PC-9 (cell line): ENCODE results near the gene NT5DC4. TPM values are rescaled to one million over a fixed set of nuclear protein-coding genes. Genes with fewer than 3 reads are reported as not detected.

ENCODE experiments used
- BruUV-seq: library from RNA; stranded (reverse); fragments of 400-500 nt; replicated peaks from 2 replicates; lab custom pipeline; 2021; lab: Mats Ljungman, UMichigan
- CTCF ChIA-PET: fragments of 300-600 bp; sonication (Branson Sonifier 250); formaldehyde crosslinking; loops from one replicate; lab custom pipeline; 2022; ENCODE audit warnings: antibody characterized with exemption; lab: Charles Lee
- POLR2A ChIA-PET: fragments of 300-600 bp; sonication (Branson Sonifier 250); formaldehyde crosslinking; loops from one replicate; lab custom pipeline; 2022; ENCODE audit warnings: antibody characterized with exemption; ENCODE audit not compliant: unreplicated experiment; lab: Charles Lee
- DNase-seq, 2 experiments: peaks; one replicate each; pipeline versions ENCODE4 v3.0.0 to v3.0.0-alpha.2; 2015 to 2022; ENCODE audit warnings: mixed read lengths in 1 of 2
- H2AFZ ChIP-seq: fragments of 200-600 bp; sonication (generic); 2 replicates; pipeline ENCODE4 v1.8.1; 2017; ENCODE audit warnings: antibody characterized with exemption
- H3F3A ChIP-seq: fragments of 200-600 bp; sonication (generic); 2 replicates; pipeline ENCODE4 v1.8.1; 2017; ENCODE audit warnings: antibody characterized with exemption, mild to moderate bottlenecking, low read depth; ENCODE audit not compliant: insufficient read depth
- H3K27ac ChIP-seq: fragments of 200-600 bp; sonication (generic); 2 replicates; pipeline ENCODE4 v1.6.1; 2016; ENCODE audit warnings: mixed run types
- H3K27me3 ChIP-seq: fragments of 200-600 bp; sonication (generic); 2 replicates; pipeline ENCODE4 v1.6.1; 2016; ENCODE audit warnings: low read depth, mixed run types; ENCODE audit not compliant: insufficient read depth
- H3K36me3 ChIP-seq: fragments of 200-600 bp; sonication (generic); 2 replicates; pipeline ENCODE4 v1.6.1; 2016; ENCODE audit warnings: low read depth, mixed run types
- H3K4me1 ChIP-seq: fragments of 200-600 bp; sonication (generic); replicated peaks from 2 replicates; pipeline ENCODE4 v1.6.1; 2016; ENCODE audit warnings: mixed run types; ENCODE audit not compliant: insufficient read depth
- H3K4me2 ChIP-seq: fragments of 200-600 bp; sonication (generic); 2 replicates; pipeline ENCODE4 v1.6.1; 2017; ENCODE audit warnings: mixed run types
- H3K4me3 ChIP-seq: fragments of 200-600 bp; sonication (generic); 2 replicates; pipeline ENCODE4 v1.6.1; 2016; ENCODE audit warnings: mixed run types
- H3K79me2 ChIP-seq: fragments of 200-600 bp; sonication (generic); 2 replicates; pipeline ENCODE4 v1.6.1; 2017; ENCODE audit warnings: low read depth, mixed run types
- H3K9me2 ChIP-seq: fragments of 200-600 bp; sonication (generic); 2 replicates; pipeline ENCODE4 v1.8.1; 2017; ENCODE audit warnings: mild to moderate bottlenecking; ENCODE audit not compliant: insufficient read depth
- H3K9me3 ChIP-seq: fragments of 200-600 bp; sonication (generic); 2 replicates; pipeline ENCODE4 v1.8.1; 2016; ENCODE audit warnings: low read depth; ENCODE audit not compliant: insufficient read depth
- H4K20me1 ChIP-seq: fragments of 200-600 bp; sonication (generic); 2 replicates; pipeline ENCODE4 v1.8.1; 2017; ENCODE audit not compliant: insufficient read depth
- EZH2 ChIP-seq: fragments of 200-600 bp; sonication (generic); IDR thresholded peaks from 2 replicates; pipeline ENCODE4 v1.8.0; 2017; ENCODE audit warnings: antibody characterized with exemption, low read depth
- intact Hi-C: fragments of 100-400 bp; cut with micrococcal nuclease; formaldehyde crosslinking; loops from one replicate; pipeline ENCODE4 v1.10.0; 2022; ENCODE audit not compliant: unreplicated experiment
- total RNA-seq: library from RNA; stranded (reverse); gene quantifications from 2 replicates; pipeline ENCODE4 v1.2.3, GENCODE V29; 2021
- TF ChIP-seq, protein P1 (sequence below): fragments of 200-600 bp; sonication (generic); conservative IDR thresholded peaks from 2 replicates; pipeline ENCODE4 v1.6.1; 2017; ENCODE audit warnings: mixed run types, antibody characterized with exemption, mild to moderate bottlenecking, moderate library complexity

Gene NT5DC4
- total RNA-seq, 1 experiment from 2014 or later: 6.1 TPM

DNA sequence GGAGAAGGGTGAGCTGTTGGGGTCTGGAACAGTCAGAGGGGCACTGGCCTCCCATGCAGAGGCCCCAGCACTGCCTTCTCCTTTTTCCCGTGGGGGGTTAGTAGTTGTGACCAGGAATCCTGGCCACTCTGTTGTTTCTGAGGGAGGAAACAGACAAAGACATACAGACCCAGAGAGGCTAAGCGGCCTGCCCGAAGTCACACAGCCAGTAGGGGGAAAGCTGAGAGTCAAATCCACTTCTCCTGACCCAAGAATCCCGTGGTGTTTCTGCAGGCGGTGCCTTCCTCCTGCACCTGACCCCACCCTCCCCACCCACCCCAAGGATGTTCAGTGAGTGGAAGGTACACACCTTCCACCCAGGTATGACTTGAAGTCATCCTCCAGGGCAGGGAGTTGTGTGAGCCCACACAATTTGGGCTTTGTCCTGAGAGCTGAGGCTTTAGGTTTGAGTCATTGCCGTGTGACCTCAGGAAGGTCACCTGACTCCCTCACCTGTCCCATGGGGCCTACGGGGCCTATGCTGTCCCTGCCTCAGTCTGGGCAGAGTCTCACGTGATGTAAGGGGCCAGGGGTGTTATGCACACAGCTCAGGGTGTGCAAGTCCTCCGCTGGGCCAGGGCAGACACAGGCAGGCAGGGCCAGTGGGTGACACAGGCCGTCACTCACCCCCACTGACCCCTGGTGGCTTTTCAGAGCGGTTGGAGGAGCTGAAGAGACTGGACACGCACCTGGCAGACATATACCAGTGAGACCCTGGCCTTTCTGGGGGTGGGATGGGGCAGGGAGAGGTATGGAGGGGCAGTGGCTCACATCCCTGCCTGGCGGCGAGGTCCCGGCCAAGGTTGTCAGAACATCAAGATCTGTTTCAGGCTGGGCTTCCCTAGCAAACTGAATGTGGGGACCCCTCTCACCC lies 5.0 kb downstream of the NT5DC4 start:
- DNase-seq: peak; percentile 59 to 80
- BruUV-seq: TSS peak; percentile 84
- Histone ChIP-seq H3K4me1 (peaks cover 26% of the 10 kb centered on the region), H4K20me1 (no peaks in the 10 kb centered on the region), H2AFZ (no peak overlapping the region), H3K27ac (peak overlapping the region; percentile 77), H3K9me3 (no peaks in the 10 kb centered on the region), H3K27me3 (no peaks in the 10 kb centered on the region), H3K4me3 (no peak overlapping the region), H3K79me2 (no peaks in the 10 kb centered on the region), H3K4me2 (peak overlapping the region; percentile 52), H3F3A (peaks cover 16% of the 10 kb centered on the region; the same call in 1 of the 2 replicates), H3K36me3 (no peaks in the 10 kb centered on the region), H3K9me2 (no peaks in the 10 kb centered on the region)
- ChIA-PET POLR2A (interaction anchor here (0.7 kb wide), 1 partner anchor 352 kb away, joined by 3 read pairs; no protein-coding TSS in a partner anchor), CTCF (interaction anchor here (0.5 to 3.9 kb wide), 13 partner anchors 33 to 1502 kb away, joined by 3 to 39 read pairs (median 5); partner anchors contain the start of gene CHCHD5)
- TF ChIP-seq, protein P1, sequence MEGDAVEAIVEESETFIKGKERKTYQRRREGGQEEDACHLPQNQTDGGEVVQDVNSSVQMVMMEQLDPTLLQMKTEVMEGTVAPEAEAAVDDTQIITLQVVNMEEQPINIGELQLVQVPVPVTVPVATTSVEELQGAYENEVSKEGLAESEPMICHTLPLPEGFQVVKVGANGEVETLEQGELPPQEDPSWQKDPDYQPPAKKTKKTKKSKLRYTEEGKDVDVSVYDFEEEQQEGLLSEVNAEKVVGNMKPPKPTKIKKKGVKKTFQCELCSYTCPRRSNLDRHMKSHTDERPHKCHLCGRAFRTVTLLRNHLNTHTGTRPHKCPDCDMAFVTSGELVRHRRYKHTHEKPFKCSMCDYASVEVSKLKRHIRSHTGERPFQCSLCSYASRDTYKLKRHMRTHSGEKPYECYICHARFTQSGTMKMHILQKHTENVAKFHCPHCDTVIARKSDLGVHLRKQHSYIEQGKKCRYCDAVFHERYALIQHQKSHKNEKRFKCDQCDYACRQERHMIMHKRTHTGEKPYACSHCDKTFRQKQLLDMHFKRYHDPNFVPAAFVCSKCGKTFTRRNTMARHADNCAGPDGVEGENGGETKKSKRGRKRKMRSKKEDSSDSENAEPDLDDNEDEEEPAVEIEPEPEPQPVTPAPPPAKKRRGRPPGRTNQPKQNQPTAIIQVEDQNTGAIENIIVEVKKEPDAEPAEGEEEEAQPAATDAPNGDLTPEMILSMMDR: no peak
- TF ChIP-seq EZH2: no peak
- intact Hi-C loops: loop anchor here (1.0 to 10.0 kb wide), 9 partner anchors 33 to 671 kb away; partner anchors contain the start of genes SLC20A1, TMEM87B and ZC3H6

DNA sequence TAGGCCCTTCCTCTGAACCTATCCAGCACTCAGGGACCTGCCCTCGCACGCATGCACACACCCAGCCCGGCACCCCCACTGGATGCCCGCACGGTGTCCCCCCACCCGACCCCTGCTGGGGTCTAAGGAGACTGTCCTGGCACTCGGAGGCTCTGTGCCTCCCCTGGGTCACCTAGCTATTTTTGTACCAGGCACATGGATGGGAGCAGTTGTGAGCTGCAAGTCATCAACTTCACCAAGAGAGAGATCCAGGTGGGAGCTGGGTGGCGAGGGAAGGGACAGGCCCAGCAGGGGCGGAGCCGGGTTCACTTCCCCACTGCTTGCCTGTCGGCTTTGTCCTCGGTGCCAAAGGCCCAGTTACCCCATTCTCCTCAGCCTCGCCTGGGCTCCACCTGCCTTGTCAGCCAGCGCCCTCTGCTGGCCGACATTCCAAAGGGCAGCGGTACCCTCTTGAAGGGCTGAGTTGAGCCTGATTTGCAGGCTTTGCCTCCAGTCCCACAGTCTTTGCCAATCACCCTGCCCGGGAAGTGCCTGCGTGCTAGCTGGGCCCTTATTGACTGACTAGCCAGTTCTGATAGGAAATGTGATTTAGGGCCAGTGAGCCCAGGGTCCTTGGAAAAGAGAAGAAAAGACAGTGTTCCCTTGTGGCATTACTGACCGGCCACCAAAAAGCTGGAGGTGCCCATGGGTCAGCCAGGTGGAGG lies 5.8 kb downstream of the NT5DC4 start:
- POLR2A ChIA-PET: interaction anchor here (0.5 kb wide), 1 partner anchor 82 kb away, joined by 6 read pairs; no protein-coding TSS in a partner anchor
- TSS peak; percentile 35 for BruUV-seq
- no peaks in the 10 kb centered on the region for H3K79me2 ChIP-seq
- no peak overlapping the region for H3K4me3 ChIP-seq
- no peak overlapping the region for H2AFZ ChIP-seq
- peak overlapping the region; percentile 77 for H3K27ac ChIP-seq
- H3K36me3 ChIP-seq: no peaks in the 10 kb centered on the region
- DNase-seq: peak; percentile 87 to 95
- TF ChIP-seq, protein P1: peak; percentile 96
- no peak for TF ChIP-seq EZH2
- CTCF ChIA-PET: interaction anchor here (0.5 to 3.9 kb wide), 10 partner anchors 20 to 232 kb away, joined by 3 to 39 read pairs (median 3); partner anchors contain the start of gene CHCHD5
- no peaks in the 10 kb centered on the region for H3K9me2 ChIP-seq
- H3K4me2 ChIP-seq: peak overlapping the region; percentile 52
- intact Hi-C loops: loop anchor here (1.0 to 10.0 kb wide), 9 partner anchors 34 to 672 kb away; partner anchors contain the start of genes SLC20A1, TMEM87B and ZC3H6
- H3K27me3 ChIP-seq: no peaks in the 10 kb centered on the region
- H3K9me3 ChIP-seq: no peaks in the 10 kb centered on the region
- H3F3A ChIP-seq: peaks cover 16% of the 10 kb centered on the region; the same call in 1 of the 2 replicates
- H3K4me1 ChIP-seq: peaks cover 26% of the 10 kb centered on the region
- H4K20me1 ChIP-seq: no peaks in the 10 kb centered on the region
